HG03378 (cell line): ENCODE results near the gene PCSK7.
"Not testable (repeated sequence)": the region's sequence is repeated elsewhere in the genome, so short reads cannot be mapped to it uniquely, and the experiment has no call there.

Source experiments
- ATAC-seq: cut with Tn5 transposase; IDR thresholded peaks from one replicate; pipeline ENCODE4 v1.9.1; 2021; ENCODE audit warnings: mild to moderate bottlenecking, moderate library complexity; ENCODE audit not compliant: unreplicated experiment

The PCSK7 gene

GRCh38 chr11:117185736-117186430, 46.0 kb downstream of the PCSK7 start:
- ATAC-seq = no peak

- ATAC-seq = no peak
These were observed 48.0 kb downstream of the PCSK7 start for GRCh38 chr11:117183724-117184349.

DNA sequence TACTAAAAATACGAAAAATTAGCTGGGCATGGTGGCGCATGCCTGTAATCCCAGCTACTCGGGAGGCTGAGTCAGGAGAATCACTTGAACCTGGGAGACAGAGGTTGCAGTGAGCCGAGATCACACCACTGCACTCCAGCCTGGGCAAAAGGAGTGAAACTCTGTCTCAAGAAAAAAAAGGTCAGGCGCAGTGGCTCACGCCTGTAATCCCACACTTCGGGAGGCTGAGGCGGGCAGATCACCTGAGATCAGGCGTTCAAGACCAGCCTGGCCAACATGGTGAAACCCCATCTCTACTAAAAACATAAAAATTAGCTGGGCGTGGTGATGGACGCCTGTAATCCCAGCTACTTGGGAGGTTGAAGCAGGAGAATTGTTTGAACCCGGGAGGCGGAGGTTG, 48.7 kb downstream of the PCSK7 start:
- ATAC-seq = not testable (repeated sequence)

DNA sequence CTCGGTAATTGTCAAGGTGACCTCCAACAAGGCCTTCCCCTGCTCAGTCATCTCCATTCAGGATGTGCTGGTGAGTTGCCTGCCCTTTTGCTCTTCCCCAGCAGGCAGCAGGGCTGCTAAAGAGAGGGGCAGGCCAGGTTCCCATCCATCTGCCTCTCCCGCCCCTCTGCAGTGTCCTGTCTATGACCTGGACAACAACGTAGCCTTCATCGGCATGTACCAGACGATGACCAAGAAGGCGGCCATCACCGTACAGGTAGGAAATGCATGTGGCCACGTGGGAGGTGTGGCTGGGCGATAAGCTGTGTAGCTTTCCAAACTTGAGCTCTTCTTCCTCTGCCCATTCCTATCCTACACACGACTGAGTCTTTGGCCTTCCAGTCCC, 49.3 kb downstream of the PCSK7 start:
- no peak for ATAC-seq

DNA sequence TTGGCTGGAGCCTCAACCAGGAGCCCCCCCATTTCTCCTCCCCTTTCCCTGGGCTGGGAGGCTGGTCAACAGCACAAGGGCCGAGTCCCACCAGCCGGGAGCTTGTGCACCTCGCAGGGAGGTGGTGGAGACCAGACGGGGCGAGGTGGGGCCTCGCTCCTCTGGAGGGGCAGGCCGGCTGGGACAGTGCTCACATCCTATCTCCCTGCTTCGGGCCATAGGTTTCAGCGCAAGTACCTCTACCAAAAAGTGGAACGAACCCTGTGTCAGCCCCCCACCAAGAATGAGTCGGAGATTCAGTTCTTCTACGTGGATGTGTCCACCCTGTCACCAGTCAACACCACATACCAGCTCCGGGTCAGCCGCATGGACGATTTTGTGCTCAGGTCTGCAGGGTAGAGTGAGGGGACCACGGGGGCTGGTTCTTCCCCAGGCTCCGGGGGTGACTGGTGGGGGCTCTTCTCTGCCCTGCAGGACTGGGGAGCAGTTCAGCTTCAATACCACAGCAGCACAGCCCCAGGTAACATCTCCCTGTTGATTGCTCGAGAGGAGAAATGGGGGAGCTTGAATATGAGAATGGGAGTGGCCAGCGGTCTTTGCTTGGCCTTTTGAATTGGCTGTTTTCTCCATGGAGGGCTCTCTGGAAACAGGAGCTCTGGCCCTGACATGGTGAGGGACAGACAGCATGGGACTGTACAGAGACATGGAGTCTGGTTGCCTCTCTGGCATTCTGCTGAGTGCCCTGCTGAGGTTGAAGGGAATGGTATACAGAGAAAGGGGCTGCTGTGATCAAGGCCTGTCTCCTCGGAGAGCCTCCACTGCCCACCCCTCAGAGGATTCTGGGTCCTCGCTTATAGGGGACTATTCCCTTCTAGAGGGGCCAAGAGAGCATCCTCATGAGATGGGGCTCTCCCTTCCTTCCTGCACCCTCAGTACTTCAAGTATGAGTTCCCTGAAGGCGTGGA, 50.0 kb downstream of the PCSK7 start:
- no peak for ATAC-seq

DNA sequence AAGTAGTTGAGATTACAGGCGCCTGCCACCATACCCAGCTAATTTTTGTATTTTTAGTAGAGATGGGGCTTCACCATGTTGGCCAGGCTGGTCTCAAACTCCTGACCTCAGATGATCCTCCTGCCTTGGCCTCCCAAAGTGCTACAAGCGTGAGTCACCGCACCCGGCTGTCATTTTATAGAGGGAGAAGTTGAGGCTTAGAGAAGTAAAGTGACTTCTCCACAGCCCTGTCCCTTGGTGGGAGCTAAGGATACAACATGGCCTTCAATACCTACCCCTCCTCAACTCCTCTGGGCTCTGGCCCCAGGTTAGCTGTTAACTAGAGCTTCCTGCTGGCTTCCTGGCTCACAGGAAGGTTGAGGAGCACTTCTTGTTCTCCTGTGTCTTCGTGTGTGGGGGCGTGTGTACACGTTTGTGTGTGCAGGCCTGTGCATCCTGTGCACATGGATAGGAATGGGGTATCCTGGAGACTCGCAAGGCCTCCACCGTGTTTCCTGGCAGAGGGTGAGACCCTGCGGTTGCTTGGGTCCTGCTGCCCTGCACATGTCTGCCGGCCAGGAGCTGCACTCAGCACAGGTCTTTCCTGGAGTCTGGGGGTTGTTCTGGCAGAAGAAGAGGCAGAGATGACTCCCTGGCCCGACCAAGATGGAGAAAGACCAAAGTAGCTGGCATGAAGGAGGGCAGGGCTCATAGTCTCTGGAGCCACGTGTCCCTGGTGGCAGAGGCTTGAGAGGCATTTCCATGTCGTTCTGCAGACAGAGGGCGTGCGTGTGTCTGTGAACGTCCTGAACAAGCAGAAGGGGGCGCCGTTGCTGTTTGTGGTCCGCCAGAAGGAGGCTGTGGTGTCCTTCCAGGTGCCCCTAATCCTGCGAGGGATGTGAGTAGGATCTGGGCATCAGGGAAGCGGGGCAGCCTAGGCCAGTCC, 51.0 kb downstream of the PCSK7 start:
- ATAC-seq = no peak

- no peak for ATAC-seq
These were observed 51.9 kb downstream of the PCSK7 start for GRCh38 chr11:117180020-117180419.

DNA sequence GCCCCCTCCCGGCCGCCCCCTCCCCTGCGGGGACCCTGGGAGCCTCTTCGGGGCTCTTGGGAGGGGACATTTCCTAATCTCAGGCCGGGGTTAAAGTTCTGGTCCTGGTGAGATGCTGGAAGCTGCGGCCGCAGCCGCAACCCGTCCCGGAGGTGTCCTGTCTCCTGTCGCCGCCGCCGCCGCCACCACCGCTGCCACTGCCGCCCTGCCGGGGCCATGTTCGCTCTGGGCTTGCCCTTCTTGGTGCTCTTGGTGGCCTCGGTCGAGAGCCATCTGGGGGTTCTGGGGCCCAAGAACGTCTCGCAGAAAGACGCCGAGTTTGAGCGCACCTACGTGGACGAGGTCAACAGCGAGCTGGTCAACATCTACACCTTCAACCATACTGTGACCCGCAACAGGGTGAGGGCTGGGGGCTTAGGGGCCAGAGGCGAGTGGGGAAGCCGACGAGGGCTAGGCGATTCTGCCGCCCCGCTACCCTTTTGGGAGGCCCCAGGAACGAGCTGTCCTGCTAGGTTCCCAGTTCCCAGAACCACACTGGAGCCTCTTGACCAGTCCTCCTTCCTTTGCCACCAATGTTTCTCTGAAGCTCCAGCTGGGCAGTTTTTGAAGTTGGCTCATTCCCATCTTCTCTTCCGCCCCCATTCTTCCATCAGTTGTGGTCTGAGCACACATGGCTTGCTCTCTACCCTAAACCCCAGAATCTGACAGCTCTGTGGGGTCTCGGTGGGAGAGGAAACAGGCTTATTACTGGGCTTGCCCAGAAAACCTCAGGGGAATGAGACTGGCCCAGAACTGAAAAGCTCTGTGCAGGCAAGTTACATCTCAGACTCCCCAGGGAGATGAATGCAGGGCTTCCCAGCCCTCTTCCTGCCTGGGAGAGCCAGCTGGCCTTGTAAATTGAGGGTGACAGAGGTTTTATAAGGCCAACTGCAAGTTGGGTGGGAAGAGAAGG, 52.5 kb downstream of the PCSK7 start:
- peak; percentile 5 for ATAC-seq

GRCh38 chr11:117178210-117179034, 53.5 kb downstream of the PCSK7 start, which contains the start of gene SIDT2:
SIDT2 (plus strand) TSS chr11:117178743; CDS start chr11:117179264, 521 bp downstream.
- ATAC-seq = peak; percentile 83

DNA sequence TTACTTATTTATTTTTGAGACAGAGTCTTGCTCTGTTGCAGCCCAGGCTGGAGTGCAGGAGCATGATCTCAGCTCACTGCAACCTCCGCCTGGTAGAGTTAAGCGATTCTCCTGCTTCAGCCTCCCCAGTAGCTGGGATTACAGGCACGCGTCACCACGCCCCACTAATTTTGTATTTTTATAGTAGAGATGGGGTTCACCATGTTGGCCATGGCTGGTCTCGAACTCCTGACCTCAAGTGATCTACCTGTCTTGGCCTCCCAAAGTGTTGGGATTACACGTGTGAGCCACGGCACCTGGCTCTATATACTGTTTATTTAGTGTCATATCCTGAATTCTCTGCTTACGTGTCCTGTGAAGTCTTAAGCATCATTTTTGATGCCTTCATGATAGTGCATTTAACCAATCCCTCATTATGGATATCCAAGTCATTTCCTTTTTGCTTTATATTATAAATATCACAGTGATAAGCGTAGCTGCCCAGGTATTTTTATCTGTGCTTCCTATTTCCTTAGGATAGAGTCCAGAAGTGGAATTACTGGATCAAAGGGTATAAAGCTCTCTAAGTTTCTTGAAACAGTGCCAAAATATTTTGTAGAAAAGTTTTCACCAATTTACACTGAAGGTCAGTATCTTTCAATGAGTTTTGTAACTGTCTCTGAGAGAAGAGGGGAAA, 54.2 kb downstream of the PCSK7 start:
- ATAC-seq = no peak

- ATAC-seq = no peak
These were observed 55.7 kb downstream of the PCSK7 start for GRCh38 chr11:117176186-117176585.

GRCh38 chr11:117175781-117176180, 56.1 kb downstream of the PCSK7 start:
- no peak for ATAC-seq

DNA sequence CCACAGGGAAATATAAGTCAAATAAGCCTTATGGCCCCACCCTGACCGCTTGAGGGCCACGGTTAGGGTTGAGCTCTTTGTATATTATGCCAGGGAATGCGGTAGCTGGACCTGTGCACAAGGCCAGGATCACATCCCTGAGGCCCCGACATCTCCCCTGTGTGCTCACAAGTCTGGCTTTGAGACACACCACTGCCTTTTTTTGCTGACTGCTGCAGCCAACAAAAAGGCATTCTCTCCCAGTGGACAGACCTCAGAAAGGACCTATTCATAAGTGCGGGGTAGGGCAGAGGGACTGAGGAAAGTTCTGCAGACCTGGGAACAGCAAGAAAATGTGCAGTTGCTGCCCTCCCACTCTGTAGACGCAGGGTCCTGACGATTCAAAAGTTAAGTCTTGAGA, 56.8 kb downstream of the PCSK7 start:
- ATAC-seq = no peak

DNA sequence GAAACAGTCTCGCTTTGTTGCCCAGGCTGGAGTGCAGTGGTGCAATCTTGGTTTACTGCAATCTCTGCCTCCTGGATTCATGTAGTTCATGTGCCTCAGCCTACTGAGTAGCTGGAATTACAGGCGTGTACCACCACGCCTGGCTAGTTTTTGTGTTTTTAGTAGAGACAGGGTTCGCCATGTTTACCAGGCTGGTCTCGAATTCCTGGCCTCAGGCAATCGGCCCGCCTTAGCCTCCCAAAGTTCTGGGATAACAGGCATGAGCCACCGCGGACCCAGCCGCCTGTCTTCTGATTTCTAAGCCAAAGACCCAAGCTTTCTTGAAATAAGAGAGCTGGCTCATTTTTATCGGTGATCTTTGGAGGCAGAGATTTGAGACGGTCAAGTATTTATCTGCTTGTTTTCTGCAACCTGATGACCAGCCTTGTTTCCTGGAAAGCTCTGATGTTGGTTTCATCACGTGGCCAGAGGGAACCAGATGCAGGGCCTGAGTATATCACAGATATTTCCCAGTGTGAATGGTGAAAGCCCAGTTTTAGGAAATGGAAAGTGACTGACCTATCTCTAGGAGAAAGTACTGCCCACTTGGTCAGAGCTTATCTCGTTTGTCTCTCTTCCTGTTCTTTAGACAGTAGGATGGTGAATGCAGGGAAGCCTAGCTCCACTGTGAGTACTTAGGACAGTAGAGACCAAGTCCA, 59.0 kb downstream of the PCSK7 start:
- no peak for ATAC-seq

- ATAC-seq = no peak
These were observed 60.3 kb downstream of the PCSK7 start for GRCh38 chr11:117171404-117172061.

GRCh38 chr11:117171007-117171403, 60.9 kb downstream of the PCSK7 start:
- ATAC-seq = no peak

DNA sequence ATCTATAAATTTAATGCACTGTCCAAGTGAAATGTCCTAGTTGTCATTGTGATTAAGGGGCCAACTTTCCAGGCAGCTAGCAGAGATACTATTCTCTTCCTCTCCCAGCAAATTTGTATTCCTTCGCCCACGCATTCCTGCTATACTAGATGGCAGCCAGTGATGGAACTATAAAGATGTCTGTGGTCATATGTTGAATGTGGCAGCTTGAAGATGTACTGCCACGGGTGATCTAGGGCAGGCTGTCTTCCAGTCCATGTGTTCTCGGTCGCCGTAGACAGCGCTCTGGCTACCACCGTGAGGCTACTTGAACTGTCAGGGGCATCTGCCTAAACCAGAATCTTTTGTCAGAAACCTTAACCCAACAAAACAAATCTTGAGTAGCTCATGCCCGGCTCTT, 61.7 kb downstream of the PCSK7 start:
- no peak for ATAC-seq
